Ovary (tissue), 9 donors: ENCODE data around the gene SEC24C. TPM values are rescaled to one million over a fixed set of nuclear protein-coding genes. Genes with fewer than 3 reads are reported as not detected.

Source experiments
- DNase-seq, 5 donors: peaks; one replicate each; pipeline ENCODE4 v3.0.0-alpha.2; 2019 to 2020
- H3K27ac ChIP-seq, 2 donors: fragments of 200-600 bp; one replicate each; pipeline versions ENCODE4 v1.5.1 to v1.8.0; 2019 to 2022
- H3K27me3 ChIP-seq: fragments of 200-600 bp; one replicate; pipeline ENCODE4 v1.8.0; 2022
- H3K36me3 ChIP-seq: fragments of 200-600 bp; sonication (generic); one replicate; pipeline ENCODE4 v1.5.1; 2019
- H3K4me1 ChIP-seq: one replicate; pipeline ENCODE4 v1.8.1; 2013; ENCODE audit warnings: mild to moderate bottlenecking, moderate library complexity; ENCODE audit not compliant: insufficient read depth
- H3K4me3 ChIP-seq: fragments of 200-600 bp; sonication (generic); one replicate; pipeline ENCODE4 v1.5.1; 2017
- H3K9me3 ChIP-seq, 2 donors: fragments of 200-600 bp in 1 of 2; sonication (generic) in 1 of 2; one replicate each; pipeline versions ENCODE4 v1.5.1 to v1.8.1; 2013 to 2019; ENCODE audit warnings: mild to moderate bottlenecking in 1 of 2, moderate library complexity in 1 of 2
- EP300 ChIP-seq: sonication (generic); formaldehyde crosslinking; IDR thresholded peaks from one replicate; pipeline ENCODE4 v1.6.1; 2017; ENCODE audit warnings: antibody characterized with exemption
- POLR2A ChIP-seq: fragments of 450-650 bp; IDR thresholded peaks from one replicate; pipeline ENCODE4 v1.6.1; 2017; ENCODE audit warnings: antibody characterized with exemption, mild to moderate bottlenecking, moderate library complexity
- WGBS, 3 donors: extraction: QIAGEN DNeasy Blood & Tissue Kit in 1 of 3; methylation state at CpG; one replicate each; pipeline versions ENCODE4 v1.1.5 to v1.1.7; 2013 to 2017; 5-methylcytosine and 5-hydroxymethylcytosine counted together
- intact Hi-C, 4 donors: fragments of 100-400 bp; cut with DNase I; formaldehyde crosslinking; loops; one replicate each; pipeline versions ENCODE4 v1.11.0 to v1.15.1; 2022 to 2023
- polyA plus RNA-seq, 2 donors: library from polyadenylated mRNA; stranded (reverse); fragments of 200-250 nt in 1 of 2; fragments of 350-450 nt in 1 of 2; fragmentation: Illumina TruSeq in 1 of 2; extraction: RNeasy Lipid Tissue Mini Kit (QIAGEN cat#74804) in 1 of 2; gene quantifications; one replicate each; pipeline ENCODE4 v1.2.3, GENCODE V29; 2013 to 2014
- total RNA-seq, 7 donors: library from RNA; depleted of rRNA in 2 of 7; stranded (reverse); fragments of >200 nt in 2 of 7; fragmentation: NEBNext Ultra II Directional in 3 of 7; extraction: Animal tissue kit (Norgen Biotek cat#: 25700) in 3 of 7; gene quantifications; one replicate each; pipeline versions ENCODE4 v1.1.0 to v1.2.4, GENCODE V29; 2016 to 2023
- TF ChIP-seq, protein P1 (sequence below), 3 donors: fragments of 450-650 bp in 2 of 3; fragments of 200-600 bp in 1 of 3; IDR thresholded peaks; one replicate each; pipeline versions ENCODE4 v1.5.1 to v1.8.0; 2016 to 2022; ENCODE audit warnings: antibody characterized with exemption in 3 of 3, mild to moderate bottlenecking in 1 of 3
- donor health status: DM: no; HTN: no; CAD: no; lungs with moderate emphysema.
- donor health status: DM: no; HTN: no; CAD: no.
- donor health status: Bipolar disorder and iron deficiency.
- donor health status: DM: yes; HTN: yes; CAD: no.
- donor health status: DM: no; HTN: no; CAD: no.
- donor health status: DM: yes; HTN: yes; CAD: no.

SEC24C gene
- total and polyA plus RNA-seq, 9 donors = 30.3 to 70.4 (median 58.8) TPM

DNA sequence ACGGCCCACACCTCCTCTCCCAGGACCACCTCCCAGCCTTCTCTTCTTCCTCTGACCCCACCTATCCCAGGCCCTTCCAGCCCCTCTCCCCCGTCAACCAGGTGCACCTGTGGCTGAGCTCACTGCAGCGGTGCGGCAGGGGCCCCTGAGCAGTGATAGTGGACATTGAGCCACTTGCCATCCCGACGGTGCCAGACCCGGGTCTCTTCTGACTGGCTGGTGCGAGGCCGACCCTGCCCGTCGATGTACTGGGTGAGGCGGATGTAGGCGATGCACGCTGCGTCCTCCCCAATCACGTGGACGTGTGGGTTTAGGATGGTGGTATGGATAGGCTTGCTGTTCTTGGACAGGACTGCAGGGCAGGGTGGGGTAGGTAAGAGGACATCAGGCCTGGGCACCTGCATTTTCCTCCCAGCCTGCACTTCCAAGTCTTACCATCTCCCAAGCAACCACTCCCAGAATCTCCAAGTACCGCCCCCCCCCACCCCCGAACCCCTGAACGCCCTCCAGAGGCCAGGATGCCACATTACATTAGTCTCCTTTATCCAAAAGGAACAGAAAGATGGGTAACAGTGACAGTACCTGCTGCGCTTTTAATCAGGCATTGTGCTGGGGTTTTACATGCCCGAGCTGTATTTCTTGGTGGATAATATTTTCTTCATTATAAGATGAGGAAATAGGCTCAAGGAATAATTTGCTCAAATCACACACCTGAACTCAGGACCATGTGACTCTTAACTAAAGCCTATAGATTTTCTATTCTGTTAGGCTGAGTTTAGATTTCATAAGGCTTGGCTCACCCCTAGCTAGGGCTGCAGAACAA is 70.9 kb downstream of the SEC24C start:
- Histone ChIP-seq H3K4me1 (no peaks in the 10 kb centered on the region), H3K36me3 (no peaks in the 10 kb centered on the region), H3K27ac (no peak overlapping the region), H3K9me3 (no peaks in the 10 kb centered on the region), H3K4me3 (no peak overlapping the region), H3K27me3 (no peaks in the 10 kb centered on the region)
- no peak for DNase-seq
- TF ChIP-seq, protein P1, sequence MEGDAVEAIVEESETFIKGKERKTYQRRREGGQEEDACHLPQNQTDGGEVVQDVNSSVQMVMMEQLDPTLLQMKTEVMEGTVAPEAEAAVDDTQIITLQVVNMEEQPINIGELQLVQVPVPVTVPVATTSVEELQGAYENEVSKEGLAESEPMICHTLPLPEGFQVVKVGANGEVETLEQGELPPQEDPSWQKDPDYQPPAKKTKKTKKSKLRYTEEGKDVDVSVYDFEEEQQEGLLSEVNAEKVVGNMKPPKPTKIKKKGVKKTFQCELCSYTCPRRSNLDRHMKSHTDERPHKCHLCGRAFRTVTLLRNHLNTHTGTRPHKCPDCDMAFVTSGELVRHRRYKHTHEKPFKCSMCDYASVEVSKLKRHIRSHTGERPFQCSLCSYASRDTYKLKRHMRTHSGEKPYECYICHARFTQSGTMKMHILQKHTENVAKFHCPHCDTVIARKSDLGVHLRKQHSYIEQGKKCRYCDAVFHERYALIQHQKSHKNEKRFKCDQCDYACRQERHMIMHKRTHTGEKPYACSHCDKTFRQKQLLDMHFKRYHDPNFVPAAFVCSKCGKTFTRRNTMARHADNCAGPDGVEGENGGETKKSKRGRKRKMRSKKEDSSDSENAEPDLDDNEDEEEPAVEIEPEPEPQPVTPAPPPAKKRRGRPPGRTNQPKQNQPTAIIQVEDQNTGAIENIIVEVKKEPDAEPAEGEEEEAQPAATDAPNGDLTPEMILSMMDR (IDR thresholded peaks at IDR 0.05) = no peak
- TF ChIP-seq POLR2A = no peak
- TF ChIP-seq EP300 = no peak
- intact Hi-C loops = no loop called here
- WGBS, 3 donors = 79 to 82% (median 82%) methylated on average over 22 of the region's 22 CpGs

DNA sequence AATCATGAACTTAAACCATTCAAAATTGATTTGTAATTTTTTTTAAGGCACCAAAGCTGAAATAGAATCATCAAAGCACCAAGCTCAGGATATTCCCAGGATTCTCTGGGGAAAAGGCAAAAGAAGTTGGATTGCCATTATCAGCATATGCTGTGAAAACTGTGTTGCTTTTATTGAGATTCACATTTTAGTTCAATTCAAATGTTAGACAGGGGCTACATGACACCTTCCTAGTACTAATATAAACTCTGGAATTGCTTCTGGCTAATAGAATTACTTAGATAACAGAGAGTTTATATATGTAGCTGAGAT is 71.5 kb downstream of the SEC24C start:
- no peaks in the 10 kb centered on the region for H3K4me1 ChIP-seq
- TF ChIP-seq EP300 (no peak), POLR2A (no peak)
- TF ChIP-seq, protein P1 (IDR thresholded peaks at IDR 0.05) = no peak
- no peaks in the 10 kb centered on the region for H3K9me3 ChIP-seq
- H3K36me3 ChIP-seq = no peaks in the 10 kb centered on the region
- no peaks in the 10 kb centered on the region for H3K27me3 ChIP-seq
- DNase-seq = no peak
- H3K27ac ChIP-seq = no peak overlapping the region
- intact Hi-C loops = no loop called here
- H3K4me3 ChIP-seq = no peak overlapping the region

DNA sequence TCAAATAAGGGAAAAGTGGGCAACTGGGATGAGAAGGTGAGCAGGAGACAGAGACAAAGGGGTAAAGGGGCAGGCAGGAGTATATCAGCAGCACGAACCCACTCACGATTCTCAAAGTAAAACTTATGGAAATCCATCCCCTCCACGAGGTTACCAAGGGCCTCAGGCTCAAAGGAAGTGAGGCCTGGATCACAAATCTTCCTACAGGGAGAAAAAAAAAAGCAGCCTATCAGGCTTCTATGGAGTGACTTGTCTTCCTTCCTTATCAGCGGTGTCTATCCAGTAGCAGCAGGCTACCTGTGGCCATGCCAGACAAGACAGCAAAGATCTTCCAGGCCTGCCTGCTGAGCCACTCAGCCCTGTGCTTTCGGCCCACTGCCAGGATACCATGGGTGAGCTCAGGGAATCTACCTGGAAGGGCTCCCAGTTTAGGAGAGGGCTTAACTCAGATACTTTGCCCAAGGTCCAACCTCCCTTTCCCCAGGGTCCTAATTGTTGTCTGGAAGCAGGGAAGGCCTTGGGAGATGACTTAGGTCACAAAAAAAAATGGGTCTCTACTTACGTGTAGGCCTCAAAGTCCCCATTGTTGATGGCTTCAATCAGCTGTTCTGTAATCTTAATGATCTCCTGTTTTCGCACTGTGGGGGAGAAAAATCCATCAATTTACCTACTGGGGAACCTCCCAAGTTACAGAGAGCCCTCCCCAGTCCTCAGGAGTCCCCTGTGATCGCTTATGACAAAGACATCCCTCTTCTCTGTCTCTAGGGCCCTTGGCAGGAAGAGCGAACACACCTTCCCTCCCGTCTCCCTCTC is 73.0 kb downstream of the SEC24C start:
- no peak overlapping the region for H3K4me3 ChIP-seq
- H3K27ac ChIP-seq = no peak overlapping the region
- TF ChIP-seq EP300 (no peak), POLR2A (no peak)
- TF ChIP-seq, protein P1 (IDR thresholded peaks at IDR 0.05) = no peak
- intact Hi-C loops = no loop called here
- no peaks in the 10 kb centered on the region for H3K4me1 ChIP-seq
- H3K27me3 ChIP-seq = no peaks in the 10 kb centered on the region
- H3K9me3 ChIP-seq = no peaks in the 10 kb centered on the region
- DNase-seq = no peak
- 86 to 92% (median 87%) methylated on average over 10 of the region's 10 CpGs for WGBS, 3 donors
- no peaks in the 10 kb centered on the region for H3K36me3 ChIP-seq

DNA sequence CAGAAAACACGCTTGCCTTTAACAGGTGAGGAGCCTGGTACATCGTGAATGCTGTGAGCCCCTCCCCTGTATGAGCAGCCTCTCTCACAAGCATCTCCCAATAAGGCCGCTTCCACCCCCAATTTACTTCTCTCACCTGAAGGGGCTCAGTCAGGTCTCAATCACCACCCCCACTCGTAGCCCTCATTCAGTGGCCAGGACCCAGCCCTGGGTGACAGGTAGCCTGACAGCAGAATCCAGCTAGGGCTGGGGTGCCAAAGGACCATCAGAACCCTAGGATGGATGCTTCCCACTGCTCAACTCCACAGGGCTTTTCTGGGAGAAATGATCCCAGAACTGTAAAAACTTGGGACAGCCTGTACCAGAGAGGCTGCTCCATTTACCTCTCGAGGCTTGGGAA is 73.7 kb downstream of the SEC24C start:
- intact Hi-C loops = loop anchor here in 1 of 4 donors (2.0 kb wide), 1 partner anchor 27 kb away; no protein-coding TSS in a partner anchor
- H3K4me1 ChIP-seq = no peaks in the 10 kb centered on the region
- no peak overlapping the region for H3K27ac ChIP-seq
- no peaks in the 10 kb centered on the region for H3K9me3 ChIP-seq
- H3K36me3 ChIP-seq = no peaks in the 10 kb centered on the region
- H3K4me3 ChIP-seq = no peak overlapping the region
- WGBS, 3 donors = 86 to 93% (median 87%) methylated on average over 5 of the region's 5 CpGs
- no peak for DNase-seq
- no peaks in the 10 kb centered on the region for H3K27me3 ChIP-seq
- TF ChIP-seq POLR2A (no peak), EP300 (no peak)
- TF ChIP-seq, protein P1 (IDR thresholded peaks at IDR 0.05) = no peak
